ENCODE measurements around the gene GIPC3.
"Not testable (repeated sequence)": the region's sequence is repeated elsewhere in the genome, so short reads cannot be mapped to it uniquely, and the experiment has no call there.

The GIPC3 gene

DNA sequence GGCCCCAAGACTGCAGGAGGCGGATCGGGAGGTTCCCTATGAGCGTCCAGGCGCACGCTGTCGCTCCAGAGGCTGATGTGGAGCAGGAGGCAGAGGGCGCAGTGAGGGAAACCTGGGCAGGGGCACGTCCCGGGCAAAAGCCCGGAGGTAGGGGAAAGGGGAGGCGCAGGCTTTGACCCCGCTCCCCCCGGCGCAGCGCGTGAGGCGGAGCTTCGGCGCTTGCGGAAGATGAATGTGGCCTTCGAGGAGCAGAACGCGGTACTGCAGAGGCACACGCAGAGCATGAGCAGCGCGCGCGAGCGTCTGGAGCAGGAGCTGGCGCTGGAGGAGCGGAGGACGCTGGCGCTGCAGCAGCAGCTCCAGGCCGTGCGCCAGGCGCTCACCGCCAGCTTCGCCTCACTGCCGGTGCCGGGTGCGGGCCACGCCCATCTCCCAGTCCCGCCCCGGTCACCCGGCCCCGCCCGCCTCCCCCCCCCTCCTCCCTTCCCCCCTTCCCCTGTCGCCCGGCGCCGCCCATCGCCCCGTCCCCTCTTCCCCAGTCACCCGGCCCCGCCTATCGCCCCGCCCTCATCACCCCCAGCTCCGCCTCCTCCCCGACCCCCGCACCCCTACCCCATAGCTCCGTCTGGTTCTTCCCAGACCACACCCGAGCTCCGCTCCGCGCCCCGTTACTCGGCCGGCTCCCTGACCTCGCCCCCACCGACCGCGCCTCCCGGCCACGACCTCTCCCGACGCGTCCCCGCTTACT is 8.4 kb upstream of the GIPC3 start:
- no peak for ATAC-seq (replicated peaks)
- Mint-ChIP-seq H3K4me1 (peaks cover 15 to 25% of the 10 kb centered on the region in 2 donors), H3K9me3 (peaks cover 0 to 2% of the 10 kb centered on the region in 2 donors), H3K27ac (no peak overlapping the region), H3K4me3 (peak overlapping the region in 1 of 2 donors; percentile 62), H3K36me3 (peaks cover 26 to 33% of the 10 kb centered on the region in 2 donors), H3K27me3 (no peaks in the 10 kb centered on the region)
- DNase-seq, result no peak

DNA sequence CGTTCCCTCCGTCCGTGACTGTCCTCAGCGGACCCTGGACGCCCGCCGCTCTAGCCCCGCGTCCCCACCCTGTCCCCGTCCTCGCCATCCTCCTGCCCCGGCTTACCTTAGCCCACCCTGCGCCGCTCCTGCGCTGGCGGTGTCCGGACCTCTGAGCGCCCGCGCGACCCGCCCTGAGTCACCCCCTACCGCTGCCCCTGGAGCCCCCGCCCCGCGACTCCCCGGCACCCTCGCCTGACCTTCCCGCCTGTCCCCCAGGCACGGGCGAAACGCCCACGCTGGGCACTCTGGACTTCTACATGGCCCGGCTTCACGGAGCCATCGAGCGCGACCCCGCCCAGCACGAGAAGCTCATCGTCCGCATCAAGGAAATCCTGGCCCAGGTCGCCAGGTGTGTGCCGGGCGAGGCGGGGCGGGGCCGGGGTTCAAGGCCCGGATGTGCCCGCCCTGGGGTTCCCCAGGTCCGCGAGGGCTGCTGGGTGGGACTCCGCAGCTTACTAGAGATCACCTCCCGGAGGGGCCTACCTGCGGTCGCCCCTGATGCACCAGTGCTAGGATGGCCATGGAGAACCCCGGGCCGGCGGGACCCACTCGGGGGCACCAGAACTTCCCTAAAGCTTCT is 7.4 kb upstream of the GIPC3 start:
- peaks cover 0 to 2% of the 10 kb centered on the region in 2 donors for H3K9me3 Mint-ChIP-seq
- H3K36me3 Mint-ChIP-seq, result peaks cover 26 to 33% of the 10 kb centered on the region in 2 donors
- no peaks in the 10 kb centered on the region for H3K27me3 Mint-ChIP-seq
- H3K27ac Mint-ChIP-seq, result no peak overlapping the region
- ATAC-seq (replicated peaks), result no peak
- no peak overlapping the region for H3K4me3 Mint-ChIP-seq
- H3K4me1 Mint-ChIP-seq, result peaks cover 8 to 18% of the 10 kb centered on the region in 2 donors
- no peak for DNase-seq

DNA sequence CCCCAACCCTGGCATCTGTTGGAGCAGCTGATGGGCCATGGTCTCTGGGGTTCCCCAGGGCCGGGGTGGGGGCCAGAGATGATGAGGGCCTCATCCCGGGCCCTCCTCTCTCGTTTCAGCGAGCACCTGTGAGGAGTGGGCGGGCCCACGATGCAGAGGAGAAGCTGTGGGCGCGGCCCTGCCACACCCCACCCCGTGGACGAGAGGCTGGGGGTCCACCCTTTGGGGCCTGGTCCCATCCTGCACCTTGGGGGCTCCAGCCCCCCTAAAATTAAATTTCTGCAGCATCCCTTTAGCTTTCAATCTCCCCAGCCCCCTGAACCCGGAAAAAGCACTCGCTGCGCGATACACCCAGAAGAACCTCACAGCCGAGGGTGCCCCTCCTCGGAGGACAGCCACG is 6.9 kb upstream of the GIPC3 start:
- H3K4me1 Mint-ChIP-seq, result peaks cover 8 to 17% of the 10 kb centered on the region in 2 donors
- H3K27ac Mint-ChIP-seq, result no peak overlapping the region
- peaks cover 26 to 33% of the 10 kb centered on the region in 2 donors for H3K36me3 Mint-ChIP-seq
- H3K27me3 Mint-ChIP-seq, result peaks cover 0 to 4% of the 10 kb centered on the region in 2 donors
- DNase-seq, result no peak
- H3K4me3 Mint-ChIP-seq, result no peak overlapping the region
- H3K9me3 Mint-ChIP-seq, result peaks cover 0 to 2% of the 10 kb centered on the region in 2 donors
- no peak for ATAC-seq (replicated peaks)

DNA sequence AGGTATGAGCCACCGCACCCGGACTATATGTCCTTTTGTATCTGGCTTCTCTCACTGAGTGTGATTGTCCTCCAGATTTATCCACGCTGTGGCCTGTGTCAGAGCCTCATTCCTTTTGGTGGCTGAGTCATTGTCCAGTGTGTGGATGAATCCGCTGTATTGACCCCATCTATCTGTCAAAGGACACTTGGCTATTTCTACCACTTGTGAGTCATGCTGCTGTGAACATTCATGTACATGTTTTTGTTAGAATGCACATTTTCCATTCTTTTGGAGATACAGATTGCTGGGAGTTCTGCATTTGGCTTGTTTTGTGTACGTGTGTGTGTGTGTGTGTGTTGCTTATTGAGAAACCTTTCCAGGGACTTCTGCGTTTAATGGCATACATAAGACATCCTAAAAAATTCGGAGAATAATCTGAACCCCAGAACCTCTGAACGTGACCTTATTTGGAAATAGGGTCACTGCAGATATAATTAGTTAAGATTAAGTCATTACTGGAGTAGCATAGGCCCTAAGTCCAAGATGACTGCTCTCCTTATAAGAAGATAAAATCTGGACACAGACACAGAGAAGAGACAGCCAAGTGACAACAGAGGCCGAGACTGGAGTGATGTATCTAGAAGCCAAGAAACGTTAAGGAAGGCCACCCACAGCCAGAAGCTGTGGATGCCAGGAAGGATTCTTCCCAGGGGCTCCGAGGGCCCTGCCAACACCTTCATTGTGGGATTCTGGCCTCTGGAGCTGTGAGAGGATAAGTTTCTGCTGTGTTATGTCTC is 4.9 kb upstream of the GIPC3 start:
- DNase-seq (no peak), ATAC-seq (replicated peaks) (no peak)
- Mint-ChIP-seq H3K27me3 (peaks cover 0 to 6% of the 10 kb centered on the region in 2 donors), H3K9me3 (no peaks in the 10 kb centered on the region), H3K36me3 (peaks cover 12 to 19% of the 10 kb centered on the region in 2 donors), H3K27ac (no peak overlapping the region), H3K4me1 (peaks cover 1 to 5% of the 10 kb centered on the region in 2 donors), H3K4me3 (no peak overlapping the region)

DNA sequence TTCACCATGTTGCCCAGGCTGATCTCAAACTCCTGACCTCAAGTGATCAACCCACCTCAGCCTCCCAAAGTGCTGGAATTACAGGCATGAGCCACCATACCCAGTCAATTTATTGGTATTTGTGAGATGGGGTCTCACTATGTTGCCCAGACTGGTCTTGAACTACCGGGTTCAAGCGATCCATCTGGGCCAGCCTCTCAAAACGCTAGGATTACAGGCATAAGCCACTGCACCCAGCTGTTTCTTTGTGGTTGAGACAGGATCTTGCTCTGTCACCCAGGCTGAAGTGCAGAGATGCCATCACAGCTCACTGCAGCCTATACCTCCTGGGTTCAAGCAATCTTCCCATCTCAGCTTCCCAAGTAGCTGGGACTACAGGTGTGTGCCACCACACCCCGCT is 3.5 kb upstream of the GIPC3 start:
- not testable (repeated sequence) for H3K9me3 Mint-ChIP-seq, H3K4me1 Mint-ChIP-seq, H3K4me3 Mint-ChIP-seq

DNA sequence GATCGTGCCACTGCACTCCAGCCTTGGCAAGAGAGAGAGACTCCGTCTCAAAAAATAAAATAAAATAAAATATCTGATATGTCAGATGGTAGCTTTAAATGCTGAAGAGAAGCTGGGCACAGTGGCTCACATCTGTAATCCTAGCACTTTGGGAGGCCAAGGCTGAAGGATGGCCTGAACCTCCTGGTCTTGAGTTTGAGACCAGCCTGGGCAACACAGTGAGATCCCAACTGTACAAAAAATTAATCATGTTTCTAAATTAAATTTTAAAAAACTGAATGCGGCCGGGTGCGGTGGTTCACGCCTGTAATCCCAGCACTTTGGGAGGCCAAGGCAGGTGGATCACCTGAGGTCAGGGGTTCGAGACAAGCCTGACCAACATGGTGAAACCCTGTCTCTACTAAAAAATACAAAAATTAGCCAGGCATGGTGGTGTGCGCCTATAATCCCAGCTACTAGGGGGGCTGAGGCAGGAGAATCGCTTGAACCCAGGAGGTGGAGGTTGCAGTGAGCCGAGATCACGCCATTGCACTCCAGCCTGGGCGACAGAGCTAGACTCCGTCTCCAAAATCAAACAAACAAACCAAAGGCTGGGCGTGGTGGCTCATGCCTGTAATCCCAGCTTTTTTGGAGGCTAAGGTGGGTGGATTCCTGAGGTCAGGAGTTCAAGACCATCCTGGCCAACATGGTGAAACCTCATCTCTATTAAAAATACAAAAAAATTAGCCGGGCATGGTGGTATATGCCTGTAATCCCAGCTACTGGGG is 1.1 kb upstream of the GIPC3 start:
- not testable (repeated sequence) for H3K4me3 Mint-ChIP-seq; H3K27me3 Mint-ChIP-seq; DNase-seq; H3K4me1 Mint-ChIP-seq; H3K27ac Mint-ChIP-seq; H3K9me3 Mint-ChIP-seq; ATAC-seq (replicated peaks); H3K36me3 Mint-ChIP-seq

More for the DNA sequence above, 3.5 kb upstream of the GIPC3 start:
- DNase-seq; ATAC-seq (replicated peaks); H3K27me3 Mint-ChIP-seq; H3K36me3 Mint-ChIP-seq; H3K27ac Mint-ChIP-seq: not testable (repeated sequence)

DNA sequence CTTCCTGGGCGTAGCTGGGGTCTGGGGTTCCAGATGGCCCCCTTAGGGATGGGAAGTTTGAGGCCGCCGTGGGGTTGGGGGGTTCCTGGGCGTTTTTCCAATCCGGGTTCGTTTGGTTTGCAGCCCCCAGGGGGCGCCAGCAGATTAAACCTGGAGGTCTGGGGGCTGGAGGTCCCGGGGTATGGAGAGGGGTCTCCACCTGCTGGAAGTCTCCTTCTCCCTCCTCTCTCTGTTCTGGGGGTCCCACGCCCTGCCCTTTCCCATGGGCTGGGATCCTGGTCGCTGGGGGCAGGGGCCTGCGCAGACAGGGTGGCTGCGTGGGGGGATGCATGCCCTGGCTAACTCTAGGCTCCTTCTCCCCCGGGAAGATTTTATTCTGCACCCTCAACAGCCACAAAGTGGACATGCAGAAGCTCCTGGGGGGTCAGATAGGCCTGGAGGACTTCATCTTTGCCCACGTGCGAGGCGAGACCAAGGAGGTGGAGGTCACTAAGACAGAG is 899 bp downstream of the GIPC3 start:
- Mint-ChIP-seq H3K27me3 (peaks cover 0 to 6% of the 10 kb centered on the region in 2 donors), H3K36me3 (no peaks in the 10 kb centered on the region), H3K9me3 (no peaks in the 10 kb centered on the region), H3K27ac (no peak overlapping the region), H3K4me3 (peak overlapping the region; percentile 41 to 57), H3K4me1 (peaks cover 0 to 7% of the 10 kb centered on the region in 2 donors)
- no peak for DNase-seq
- peak in 1 of 2 donors; percentile 53 for ATAC-seq (replicated peaks)

DNA sequence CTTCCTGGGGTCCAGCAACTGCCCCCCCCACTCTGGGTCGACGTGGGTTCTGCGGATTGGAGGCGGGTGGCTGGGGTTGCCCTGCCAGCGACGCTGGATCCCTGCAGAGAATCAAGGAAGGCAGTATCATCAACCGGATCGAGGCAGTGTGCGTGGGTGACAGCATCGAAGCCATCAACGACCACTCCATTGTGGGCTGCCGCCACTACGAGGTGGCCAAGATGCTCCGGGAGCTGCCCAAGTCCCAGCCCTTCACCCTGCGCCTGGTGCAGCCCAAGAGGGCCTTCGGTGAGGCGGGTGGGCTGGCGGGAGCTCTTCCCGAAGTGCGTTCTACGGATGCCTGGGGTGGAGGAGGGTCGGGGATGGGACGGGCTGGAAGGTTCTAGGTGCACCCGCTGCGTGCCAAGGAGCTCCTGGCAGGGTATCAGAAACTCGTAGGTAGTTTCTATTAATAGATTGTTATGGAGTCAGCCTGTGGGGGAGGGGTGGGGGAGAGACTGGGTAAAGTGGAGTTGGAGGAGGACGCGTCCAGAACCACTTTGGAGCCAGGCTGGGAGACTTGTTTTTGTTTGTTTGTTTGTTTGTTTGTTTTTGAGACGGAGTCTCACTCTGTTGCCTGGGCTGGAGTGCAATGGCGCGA is 1.5 kb downstream of the GIPC3 start:
- Mint-ChIP-seq H3K4me1 (peaks cover 0 to 7% of the 10 kb centered on the region in 2 donors), H3K36me3 (no peaks in the 10 kb centered on the region), H3K27me3 (peaks cover 0 to 6% of the 10 kb centered on the region in 2 donors), H3K4me3 (no peak overlapping the region), H3K27ac (no peak overlapping the region), H3K9me3 (no peaks in the 10 kb centered on the region)
- DNase-seq, result no peak
- ATAC-seq (replicated peaks), result no peak

DNA sequence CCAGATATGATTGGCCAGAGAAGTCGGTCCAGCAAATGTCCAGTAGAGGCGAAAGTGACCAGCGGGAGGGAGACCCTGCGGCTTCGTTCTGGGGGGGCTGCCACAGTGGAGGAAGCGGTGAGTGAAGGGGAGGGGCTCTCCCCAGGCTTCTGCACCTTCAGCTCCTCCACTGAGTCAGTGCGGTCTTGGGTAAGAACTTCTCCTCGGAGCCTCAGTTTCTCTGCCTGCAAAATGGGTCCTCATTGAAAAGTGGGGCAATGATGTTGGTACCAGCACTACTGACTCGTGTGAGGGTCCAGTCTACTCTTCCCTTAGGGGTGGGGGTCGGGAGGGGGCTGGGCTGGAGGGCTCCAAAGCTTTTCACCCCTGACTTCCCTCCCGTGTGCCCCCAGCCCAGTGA is 4.2 kb downstream of the GIPC3 start:
- no peaks in the 10 kb centered on the region for H3K9me3 Mint-ChIP-seq
- peaks cover 0 to 12% of the 10 kb centered on the region in 2 donors for H3K4me1 Mint-ChIP-seq
- no peak overlapping the region for H3K27ac Mint-ChIP-seq
- no peaks in the 10 kb centered on the region for H3K27me3 Mint-ChIP-seq
- ATAC-seq (replicated peaks) (no peak), DNase-seq (no peak)
- H3K36me3 Mint-ChIP-seq, result peaks cover under 1% of the 10 kb centered on the region in 2 donors
- H3K4me3 Mint-ChIP-seq, result no peak overlapping the region

DNA sequence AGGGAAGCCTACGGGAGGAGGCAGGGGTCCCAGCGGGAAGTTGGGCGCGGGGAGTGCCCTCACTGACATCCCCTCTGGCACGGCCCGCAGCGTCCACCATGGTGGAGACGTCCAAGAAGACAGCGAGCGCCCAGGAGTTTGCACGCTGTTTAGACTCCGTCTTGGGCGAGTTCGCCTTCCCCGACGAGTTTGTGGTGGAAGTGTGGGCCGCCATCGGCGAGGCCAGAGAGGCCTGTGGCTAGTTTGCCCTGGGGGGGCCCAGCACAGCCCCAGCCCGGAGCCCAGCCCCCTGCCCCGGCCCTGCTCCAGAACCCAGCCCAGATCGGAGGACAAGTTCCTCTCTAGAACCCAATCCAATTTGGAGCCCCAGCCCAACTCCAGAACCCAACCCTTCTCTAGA is 4.7 kb downstream of the GIPC3 start:
- DNase-seq (no peak), ATAC-seq (replicated peaks) (no peak)
- no peak overlapping the region for H3K4me3 Mint-ChIP-seq
- peaks cover 2 to 3% of the 10 kb centered on the region in 2 donors for H3K36me3 Mint-ChIP-seq
- H3K4me1 Mint-ChIP-seq, result peaks cover 0 to 12% of the 10 kb centered on the region in 2 donors
- no peaks in the 10 kb centered on the region for H3K9me3 Mint-ChIP-seq
- H3K27ac Mint-ChIP-seq, result no peak overlapping the region
- no peaks in the 10 kb centered on the region for H3K27me3 Mint-ChIP-seq

DNA sequence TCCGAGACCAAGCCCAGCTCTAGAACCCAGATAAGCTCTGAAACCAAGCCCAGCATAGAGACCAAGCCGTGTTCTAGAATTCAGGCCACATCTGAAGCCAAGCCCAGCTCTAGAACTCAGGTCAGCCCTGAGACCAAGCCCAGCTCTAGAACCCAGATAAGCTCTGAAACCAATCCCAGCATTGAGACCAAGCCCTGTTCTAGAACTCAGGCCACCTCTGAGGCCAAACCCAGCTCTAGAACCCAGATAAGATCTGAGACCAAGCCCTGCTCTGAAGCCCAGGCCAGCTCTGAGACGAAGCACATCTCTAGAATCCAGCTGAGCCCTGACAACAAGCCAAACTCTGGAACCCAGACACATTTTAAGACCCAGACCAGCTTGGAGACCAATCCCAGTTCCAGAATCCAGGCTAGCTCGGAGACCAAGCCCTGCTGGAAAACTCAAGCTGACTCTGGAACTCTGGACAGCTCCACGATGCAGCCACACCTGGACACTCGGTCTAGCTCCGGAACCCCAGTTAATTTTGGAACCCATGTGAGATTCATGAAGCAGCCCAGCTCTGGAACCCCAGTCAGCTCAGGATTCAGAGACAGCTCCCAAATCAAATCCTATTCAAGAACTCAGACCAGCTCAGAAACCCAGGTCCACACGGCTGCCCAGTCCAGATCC is 5.8 kb downstream of the GIPC3 start:
- Mint-ChIP-seq H3K27ac (no peak overlapping the region), H3K4me3 (no peak overlapping the region), H3K4me1 (peaks cover 0 to 8% of the 10 kb centered on the region in 2 donors), H3K36me3 (peaks cover 2 to 3% of the 10 kb centered on the region in 2 donors), H3K27me3 (no peaks in the 10 kb centered on the region), H3K9me3 (no peaks in the 10 kb centered on the region)
- DNase-seq, result no peak
- ATAC-seq (replicated peaks), result no peak

DNA sequence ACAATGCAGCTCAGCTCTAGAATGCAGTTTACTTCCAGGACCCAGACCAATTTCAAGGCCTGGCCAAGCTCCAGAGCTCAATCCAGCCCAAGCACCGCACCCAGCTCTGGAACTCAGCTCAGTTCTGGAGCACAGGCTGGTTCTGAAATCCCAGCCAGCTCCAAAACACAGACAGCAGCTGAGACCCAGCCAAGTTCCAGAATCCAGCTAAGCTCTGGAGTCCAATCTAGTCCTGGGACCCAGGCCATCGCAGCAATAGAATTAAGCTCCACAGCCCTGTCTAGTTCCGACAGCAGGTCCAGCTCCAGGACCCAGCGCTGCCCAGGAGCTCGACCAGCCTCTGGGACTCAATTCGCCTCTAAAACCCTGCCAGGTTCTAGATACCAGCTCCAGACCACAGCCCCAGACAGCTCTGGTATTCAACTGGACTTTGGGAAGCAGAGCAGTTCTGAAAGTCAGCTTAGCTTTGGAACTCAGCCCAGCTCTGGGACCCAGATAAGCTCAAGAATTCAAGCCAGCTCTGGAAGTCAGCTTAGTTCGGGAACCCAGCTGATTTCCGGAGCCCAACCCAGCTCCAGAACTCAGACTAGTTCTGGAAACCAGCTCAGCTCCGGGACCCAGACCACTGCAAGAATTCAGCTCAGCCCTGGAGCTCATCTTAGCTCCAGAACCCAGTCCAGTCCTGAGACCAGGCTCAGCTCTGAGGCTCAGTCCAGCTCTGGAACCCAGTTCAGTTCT is 6.8 kb downstream of the GIPC3 start:
- no peak for DNase-seq
- peaks cover 0 to 5% of the 10 kb centered on the region in 2 donors for H3K4me1 Mint-ChIP-seq

More for the DNA sequence above, 6.8 kb downstream of the GIPC3 start:
- ATAC-seq (replicated peaks), result no peak
- Mint-ChIP-seq H3K27me3 (no peaks in the 10 kb centered on the region), H3K4me3 (no peak overlapping the region), H3K9me3 (no peaks in the 10 kb centered on the region), H3K36me3 (peaks cover 2 to 3% of the 10 kb centered on the region in 2 donors), H3K27ac (no peak overlapping the region)
